Measurements from ENCODE around the gene C1QTNF12. TPM values are rescaled to one million over a fixed set of nuclear protein-coding genes. Genes with fewer than 3 reads are reported as not detected.

Gene C1QTNF12
- total RNA-seq, 1 donor from 2014 or later, result 3.4 TPM

DNA sequence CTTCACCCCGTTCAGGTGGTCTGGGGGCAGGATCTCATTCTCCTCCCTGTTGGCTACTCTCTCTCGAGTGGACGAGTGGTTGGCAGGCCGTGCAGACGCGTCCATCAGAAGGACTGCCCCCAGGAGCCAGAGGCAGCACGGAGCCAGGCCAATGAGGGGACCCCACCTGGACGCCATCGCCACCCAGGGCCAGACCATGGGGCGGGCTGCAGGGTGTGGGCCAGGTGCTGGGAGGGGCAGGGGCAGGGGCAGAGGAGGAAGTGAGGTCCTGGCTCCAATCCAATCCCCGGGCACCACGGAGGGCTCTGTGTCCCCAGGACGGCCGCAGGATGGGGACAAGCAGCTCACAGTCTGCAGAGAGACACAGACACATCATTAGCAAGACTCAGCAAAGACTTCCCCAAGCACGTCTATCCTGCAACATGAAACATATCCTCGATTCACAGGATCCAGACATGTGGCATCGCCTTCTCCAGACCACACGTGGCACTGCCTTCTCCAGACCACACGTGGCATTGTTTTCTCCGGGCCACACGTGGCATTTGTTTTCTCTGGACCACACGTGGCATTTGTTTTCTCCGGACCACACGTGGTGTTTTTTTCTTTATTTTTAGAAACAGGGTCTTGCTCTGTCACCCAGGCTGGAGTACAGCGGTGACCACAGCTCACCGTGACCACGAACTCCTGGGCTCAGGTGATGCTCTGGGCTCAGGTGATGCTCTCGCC is 17.8 kb downstream of the C1QTNF12 start:
- no peak for DNase-seq (ENCODE audit: low spot score)

DNA sequence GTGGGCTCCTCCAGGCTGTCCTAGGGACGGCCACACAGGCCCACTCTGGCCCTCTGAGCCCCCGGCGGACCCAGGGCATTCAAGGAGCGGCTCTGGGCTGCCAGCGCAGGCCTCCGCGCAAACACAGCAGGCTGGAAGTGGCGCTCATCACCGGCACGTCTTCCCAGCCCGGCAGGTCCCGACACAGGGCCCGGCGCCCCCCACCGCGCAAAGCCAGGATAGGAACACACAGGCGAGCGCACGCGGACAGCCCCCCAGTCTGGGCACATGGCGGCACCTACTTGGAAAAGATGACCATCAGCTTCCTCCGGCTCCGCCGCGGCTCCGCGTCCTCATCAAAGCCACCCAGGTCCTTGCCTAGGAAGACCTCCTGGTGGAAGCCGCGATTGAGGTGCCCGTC is 18.3 kb downstream of the C1QTNF12 start:
- no peak for DNase-seq (ENCODE audit: low spot score)

DNA sequence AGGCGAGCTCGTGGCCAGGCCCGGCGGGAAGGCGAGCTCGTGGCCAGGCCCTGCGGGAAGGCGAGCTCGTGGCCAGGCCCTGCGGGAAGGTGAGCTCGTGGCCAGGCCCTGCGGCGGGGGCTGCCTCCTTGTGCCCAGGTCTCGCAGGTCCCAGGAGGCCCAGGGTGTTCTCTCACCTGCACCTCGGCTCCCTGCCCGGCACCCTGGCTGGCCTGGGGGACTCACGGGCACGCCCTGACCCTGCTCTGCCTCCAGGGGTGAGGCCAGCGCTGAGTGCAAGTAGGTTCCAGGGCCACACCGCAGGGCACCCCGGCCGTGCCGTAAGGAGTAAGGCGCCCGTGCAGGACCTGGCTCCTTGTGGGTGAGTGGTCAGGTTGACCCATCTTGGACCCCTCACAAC is 19.1 kb downstream of the C1QTNF12 start:
- no peak for DNase-seq (ENCODE audit: low spot score)

DNA sequence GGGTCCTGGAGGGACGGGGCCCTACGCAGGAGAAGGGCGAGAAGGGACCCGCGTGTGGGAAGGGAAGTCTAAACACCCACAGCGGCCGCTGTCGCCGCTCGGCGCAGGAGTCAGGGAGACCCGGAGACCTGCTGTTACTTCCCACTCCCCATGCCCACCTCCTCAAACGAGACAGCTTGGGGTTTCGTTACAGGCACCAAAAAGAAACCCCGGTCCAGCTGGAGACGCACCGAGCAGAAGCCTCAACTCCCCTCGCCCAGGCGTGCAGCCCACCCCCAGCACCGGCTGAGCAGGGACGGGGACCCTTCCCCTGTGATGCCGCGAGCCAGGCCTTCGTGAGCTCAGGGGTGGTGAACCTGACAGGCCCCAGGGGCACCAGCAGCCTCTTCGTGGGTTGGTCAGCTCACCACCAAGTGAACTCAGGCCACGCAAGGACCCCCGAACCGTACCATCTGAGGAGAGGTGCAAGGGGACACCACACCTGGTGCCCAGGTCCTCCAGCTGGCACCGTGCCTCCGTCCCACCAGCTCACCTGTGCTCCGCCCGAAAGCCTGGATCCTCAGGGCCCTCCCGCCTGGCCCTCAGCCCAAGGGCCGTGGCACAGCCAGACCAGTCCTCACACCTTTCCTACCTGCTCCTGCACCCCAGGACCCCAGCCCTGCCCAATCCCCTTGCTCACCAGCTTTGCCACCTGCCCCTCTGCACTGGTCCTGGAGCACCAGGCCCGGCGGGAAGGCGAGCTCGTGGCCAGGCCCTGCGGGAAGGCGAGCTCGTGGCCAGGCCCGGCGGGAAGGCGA is 19.8 kb downstream of the C1QTNF12 start:
- no peak for DNase-seq (ENCODE audit: low spot score)

DNA sequence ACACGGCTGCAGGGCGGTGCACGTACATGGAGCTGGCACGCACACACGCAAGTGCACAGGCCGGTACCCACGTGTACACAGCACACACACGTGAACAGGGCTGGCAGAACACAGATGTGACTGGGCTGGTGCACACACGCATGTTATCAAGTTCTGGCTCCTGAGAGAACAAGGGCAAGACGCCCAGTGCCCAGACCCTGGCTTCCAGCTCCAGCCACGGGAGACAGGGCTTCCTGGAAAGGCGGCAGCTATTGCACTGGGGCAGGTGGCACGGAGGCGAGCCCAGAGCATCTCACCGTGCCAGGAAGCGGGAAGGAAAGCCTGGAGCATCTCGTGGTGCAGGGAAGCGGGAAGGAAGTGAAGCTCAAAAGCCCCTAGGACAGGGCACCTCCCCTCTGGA is 20.6 kb downstream of the C1QTNF12 start:
- no peak for DNase-seq (ENCODE audit: low spot score)

DNA sequence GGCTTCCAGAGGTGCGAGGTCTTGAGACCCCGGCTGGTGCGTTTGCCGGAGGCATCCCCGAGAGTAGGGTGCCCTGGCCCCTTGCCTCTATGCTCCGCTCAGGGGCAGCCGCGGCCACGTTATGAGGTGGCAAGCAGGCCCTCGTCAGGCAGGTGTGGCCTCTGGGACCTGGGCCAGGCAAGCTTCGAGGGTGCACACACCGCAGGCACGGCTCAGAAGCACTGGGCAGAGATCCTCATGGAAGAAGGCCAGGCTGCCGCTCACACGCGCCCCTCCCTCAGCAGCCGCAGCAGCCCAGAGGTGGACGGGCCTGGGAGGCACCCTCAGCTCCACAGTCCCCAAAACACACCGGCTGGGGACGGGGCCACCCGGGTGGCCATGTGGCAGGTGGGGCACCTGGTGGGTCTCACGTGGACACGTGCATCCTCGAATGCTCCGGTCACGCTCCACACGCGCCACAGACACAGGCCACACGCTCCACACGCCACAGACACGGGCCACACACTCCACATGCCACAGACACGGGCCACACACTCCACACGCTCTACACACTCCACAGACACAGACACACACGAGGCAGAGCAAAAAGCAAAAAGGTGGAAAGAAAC is 21.2 kb downstream of the C1QTNF12 start:
- no peak for DNase-seq (ENCODE audit: low spot score)

DNA sequence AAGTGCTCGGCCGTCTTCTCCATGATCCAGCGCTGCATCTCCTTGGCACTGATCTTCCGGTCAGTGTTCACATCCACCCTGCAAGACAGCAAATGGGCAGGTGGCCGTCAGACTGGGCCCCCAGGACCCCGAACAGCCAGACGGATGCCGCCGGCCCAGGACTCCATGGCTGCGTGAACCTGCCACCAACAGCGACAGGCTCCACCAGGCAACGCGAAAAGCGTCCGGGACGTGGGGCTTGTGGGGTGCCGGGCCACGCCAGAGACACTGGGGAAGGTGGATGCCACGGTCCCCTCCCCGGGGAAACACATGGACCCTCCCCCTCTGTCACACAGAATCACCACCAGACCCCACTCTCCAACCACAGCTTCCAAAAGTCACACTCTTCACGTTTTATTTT is 22.6 kb downstream of the C1QTNF12 start:
- DNase-seq (ENCODE audit: low spot score), result no peak

DNA sequence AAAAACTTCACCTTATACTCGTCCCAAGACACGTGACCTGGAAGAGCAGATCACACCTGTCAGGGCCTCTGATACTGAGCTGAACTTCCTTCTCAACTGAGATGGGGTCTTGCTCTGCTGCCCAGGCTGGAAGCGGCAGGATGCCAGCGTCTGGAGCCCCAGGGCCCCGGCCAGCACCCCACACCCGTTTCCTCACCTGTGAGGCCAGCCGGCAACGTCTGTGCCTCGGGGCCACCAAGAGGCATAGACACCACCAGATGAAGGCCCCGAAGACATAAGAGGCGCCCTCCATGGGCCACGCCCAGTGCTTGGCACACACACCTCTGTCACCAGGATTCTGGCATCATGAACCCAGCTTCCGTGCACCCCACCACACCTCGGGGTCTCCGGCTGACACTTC is 23.2 kb downstream of the C1QTNF12 start:
- no peak for DNase-seq (ENCODE audit: low spot score)

DNA sequence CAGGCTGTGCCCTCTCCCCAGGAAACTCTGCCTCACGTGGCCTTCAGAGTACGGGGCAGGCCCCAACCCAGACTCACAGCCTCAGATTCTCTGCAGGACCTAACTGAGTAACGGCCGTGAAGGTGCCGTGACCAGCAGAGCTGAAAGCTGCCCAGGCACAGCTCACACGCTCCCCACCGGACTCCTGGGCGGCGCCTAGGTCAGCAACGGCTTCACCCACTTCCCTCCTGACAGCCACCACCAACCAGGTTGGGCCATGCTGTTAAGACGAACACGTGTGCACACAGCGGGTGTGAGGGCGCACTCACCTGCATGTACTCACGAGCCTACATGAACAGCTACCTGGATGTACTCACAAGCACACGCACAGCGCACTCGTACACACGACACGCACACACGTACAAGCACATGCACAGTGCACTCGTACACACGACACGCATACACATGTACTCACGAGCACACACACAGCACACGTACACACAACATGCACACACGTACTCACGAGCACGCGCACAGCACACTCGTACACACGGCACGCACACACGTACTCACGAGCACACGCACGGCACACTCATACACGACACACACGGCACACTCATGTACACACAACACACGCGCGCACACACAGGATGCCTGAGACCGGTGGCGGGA is 23.8 kb downstream of the C1QTNF12 start:
- no peak for DNase-seq (ENCODE audit: low spot score)

DNA sequence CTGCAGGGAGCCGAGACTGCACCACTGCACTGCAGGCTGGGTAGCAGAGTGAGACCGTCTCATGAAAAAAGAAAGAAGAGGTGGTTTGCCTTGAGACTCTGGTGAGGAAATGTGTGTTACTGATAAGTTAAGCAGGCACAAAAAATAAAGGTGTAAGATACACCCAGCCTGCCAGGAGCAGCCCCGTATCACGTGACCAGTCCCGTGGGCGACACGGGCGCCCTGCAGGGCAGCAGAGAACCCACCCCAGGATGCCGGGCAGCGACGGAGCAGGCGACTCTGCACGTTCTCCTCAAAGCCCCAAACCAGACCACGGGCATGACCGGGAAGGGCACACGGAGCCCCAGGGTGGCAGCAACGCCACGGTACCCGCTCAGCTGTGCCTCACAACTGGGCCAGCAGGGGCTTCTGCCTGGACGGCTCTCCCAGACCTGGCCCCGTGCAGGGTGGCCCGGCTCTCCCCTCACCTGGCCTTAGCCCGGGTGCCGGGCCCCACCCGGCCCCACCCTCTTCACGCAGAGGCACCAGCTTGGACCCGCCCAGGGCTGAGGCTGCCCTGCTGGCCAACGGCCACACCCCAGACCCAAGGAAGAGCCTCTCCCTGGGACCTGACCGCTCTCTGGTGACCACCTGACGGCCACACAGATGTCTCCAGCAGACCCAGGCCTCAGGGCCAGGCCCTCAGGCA is 24.5 kb downstream of the C1QTNF12 start:
- no peak for DNase-seq (ENCODE audit: low spot score)

DNA sequence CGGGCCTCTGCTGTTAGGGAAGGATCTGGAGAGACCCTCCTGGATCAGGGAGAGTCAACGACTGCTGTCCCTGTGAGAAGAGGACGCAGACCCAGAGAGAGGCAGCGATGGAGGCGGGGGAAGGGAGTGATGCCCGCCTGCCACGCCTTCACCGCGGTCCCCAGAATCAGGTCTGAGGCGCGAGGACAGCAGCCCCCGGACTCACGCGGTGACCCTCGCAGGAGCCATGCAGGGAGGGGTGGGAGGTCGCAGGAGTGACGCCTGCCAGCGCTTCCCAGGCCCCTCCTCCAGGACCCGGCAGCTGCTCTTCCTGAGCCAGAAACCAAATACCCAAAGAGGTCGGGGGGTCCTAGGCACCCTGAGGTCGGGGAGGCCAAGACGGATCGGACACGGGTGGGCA is 26.3 kb downstream of the C1QTNF12 start:
- DNase-seq (ENCODE audit: low spot score), result no peak

DNA sequence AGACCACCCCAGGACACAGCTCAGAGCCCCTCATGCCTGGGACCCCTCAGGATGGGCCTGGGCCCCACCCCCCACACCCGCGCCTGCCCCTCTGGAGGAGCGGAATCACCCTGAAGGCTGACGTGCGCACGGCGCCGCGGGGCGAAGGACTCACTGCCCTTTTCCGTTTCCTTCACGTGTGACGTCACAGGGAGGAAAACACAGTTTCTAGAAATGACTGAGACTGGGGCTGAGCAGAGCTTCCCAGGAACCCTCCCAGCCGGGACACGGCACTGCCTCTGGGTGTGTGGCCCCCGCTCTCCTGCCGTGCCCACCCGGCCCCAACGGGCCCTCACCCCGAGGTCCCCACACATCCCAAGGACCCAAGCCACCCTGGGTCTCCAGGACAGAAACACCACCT is 27.2 kb downstream of the C1QTNF12 start:
- DNase-seq (ENCODE audit: low spot score), result no peak

DNA sequence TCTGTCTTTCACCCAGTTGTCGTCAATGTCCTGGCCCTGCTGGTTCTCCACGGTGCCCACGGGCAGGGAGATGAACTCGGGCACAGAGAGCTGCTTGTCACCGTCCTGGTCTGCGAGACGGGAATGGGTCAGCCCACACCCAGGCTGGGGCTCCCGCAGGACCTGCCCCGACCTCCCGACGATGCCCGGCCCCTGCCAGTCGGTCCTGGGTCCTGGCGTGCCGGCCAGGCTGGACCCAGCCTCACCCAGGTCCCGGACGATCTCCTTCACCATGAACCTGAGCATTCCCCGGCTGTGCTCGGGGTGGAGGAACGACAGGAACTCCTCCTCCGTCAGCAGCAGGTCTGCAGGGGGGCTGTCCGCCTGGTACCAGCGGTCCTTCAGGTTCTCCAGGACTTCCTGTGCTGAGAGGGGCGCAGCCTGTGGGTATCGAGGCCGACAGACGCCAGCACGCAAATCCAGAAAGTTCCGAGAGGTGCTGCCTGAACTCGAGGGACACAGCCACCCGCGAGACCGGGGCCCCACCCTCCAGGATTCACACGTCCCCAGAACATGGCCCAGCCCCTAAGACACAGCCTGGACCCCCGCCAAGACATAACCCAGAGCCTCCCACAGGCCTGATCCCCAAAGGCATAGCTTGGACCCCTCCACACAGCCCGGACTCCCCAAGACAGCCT is 27.9 kb downstream of the C1QTNF12 start:
- no peak for DNase-seq (ENCODE audit: low spot score)

DNA sequence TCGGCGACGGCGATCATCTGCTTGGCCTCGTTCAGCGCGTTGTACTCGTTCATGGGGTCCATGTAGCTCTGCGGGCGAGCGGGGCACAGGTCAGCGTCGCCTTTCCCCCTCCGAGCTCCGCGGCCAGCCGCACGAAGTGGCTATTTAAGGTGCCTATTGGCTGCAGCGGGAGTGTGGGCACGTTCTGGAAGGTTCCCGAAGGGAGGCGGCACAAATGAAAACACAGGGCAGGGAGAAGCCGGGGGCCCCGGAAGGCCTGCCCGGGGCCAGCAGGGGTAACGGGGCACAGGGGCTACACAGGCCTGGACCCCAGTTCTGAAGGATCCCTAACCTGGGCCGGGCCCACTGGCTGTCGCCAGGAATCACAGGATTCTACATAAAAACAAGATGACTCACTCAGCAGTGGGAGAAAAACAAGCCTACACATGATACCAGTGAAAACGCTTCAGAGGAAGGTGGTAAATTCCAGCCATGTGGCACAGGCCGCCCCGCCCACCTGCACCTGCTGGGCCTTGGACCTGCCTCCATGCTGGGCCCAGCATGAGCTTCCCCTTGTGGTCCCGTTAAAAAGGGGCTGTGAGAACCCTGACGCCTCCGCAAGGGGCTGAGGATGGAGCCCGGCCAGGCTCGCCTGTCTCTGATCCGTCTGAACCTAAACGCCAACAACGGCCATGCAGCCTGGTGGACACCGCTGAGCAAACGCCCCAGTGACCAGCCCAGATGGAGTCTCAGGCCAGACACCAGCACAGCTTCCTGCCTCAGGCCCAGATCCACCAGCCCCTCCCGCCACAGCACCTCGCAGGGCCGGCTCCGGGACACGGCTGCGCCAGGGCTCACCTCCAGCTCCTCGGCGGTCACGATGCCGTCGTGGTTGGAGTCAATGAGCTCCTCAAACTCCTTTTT is 28.6 kb downstream of the C1QTNF12 start:
- no peak for DNase-seq (ENCODE audit: low spot score)

DNA sequence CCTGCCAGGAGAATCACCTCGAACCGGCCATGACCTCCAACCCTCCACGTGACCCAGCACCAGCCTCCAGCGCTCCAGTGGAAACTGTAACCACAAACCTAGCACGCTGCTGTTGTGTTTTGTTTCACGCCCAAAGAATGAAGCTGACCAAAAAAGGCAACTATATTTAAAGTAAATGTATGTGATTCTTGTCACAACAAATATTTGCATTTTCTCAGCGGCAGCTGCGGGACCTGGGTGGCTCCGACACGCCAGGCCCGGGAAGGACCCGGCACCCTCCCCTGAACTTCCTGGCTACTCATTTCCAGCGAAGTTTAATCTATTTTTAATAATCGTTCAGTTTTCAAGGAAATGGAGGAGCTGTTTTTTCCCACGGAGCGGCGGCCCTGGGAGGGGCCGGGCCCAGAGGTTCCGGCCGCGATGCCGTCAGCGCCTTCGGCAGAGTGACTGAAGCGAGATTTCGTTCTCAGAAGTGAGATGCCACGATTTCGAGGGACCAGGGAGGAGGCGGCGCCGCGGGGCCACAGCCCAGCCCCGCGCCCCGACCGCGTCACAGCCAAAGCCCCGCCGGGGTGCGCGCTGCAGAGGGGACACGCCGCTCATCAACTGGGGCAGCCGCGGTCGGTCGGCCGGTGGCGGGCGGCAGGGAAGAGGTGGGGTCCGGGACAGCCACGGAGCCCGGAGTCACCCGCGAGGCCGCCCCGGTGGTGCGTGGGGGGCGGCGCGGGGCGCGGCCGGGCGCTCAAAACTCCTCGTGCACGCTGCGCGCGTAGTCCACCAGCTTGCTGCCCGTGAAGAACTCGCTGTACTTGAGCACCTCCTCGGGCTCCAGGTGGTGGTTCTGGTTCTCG is 29.5 kb downstream of the C1QTNF12 start:
- DNase-seq (ENCODE audit: low spot score), result no peak

DNA sequence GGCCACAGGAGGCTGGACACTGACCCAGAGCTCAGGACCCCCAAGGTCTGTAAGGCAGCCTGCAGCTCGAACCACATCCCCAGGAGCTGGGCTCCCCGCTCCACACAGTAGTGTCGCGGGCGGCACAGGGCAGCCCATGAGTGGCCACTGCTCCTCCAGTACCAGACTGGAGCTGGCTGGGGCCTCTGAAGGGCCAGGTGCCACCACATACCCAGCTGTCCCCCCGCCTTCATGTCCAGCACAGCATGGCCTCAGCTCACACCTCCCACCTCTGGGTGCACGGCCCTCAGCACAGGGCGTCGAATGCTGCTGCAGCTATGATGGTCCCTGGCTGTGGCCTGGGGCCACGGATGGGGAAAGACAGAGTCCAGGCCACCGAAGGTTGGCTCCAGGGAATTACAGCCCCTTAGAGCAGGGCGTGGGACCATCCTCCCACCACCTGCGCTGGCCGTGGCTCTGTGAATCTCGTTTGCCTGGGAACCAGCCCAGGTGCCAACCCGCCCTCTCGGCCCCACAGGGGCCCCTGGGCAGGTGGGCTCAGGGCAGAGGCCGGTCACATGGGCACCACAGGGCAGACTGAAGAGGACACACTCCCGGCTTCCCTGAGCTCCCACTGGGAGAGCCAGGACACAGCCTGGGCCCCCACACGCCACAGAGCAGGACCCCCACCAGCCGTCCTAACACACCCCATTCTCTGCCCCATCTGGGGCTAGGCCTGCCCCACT is 30.5 kb downstream of the C1QTNF12 start:
- no peak for DNase-seq (ENCODE audit: low spot score)

DNA sequence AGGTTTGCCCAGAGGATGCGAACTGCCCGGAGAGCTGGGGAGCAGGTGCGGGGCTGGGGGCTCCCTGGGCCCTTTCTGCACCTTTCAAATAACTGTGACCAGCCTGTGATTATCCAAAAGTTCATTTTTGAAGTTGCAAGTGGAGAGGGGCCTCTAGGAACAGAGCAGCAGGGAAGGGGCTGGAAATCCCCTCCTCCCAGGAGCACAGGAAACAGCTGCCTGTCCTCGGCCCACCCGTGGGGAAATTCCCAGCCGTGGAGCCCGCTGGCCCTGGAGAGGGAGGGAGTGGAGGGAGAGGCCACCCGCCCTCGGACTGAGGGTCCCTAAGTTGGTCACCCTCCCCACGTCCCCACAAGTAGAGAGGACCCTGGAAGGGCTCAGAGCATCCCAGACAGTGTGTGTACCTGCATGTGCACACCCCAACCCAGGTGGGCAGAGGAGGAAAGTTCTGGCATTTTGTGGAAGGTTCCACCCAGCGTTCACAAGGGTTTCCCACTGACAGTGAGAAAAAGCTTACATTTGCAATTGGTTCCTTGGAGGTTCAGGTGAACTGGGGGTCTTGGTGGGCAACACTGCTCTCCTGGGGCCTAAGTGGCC is 31.3 kb downstream of the C1QTNF12 start:
- DNase-seq (ENCODE audit: low spot score), result no peak
